Mesenteric fat pad (tissue), 1 donor: ENCODE results near the gene LMAN1L. TPM values are rescaled to one million over a fixed set of nuclear protein-coding genes. Genes with fewer than 3 reads are reported as not detected.
A peak's percentile ranks its signal among the peaks of the same experiment; 100 is the strongest.

Experiments
- DNase-seq: peaks from one replicate; pipeline ENCODE4 v3.0.0-alpha.2; 2020; ENCODE audit warnings: low spot score
- total RNA-seq: library from RNA; stranded (reverse); fragmentation: NEBNext Ultra II Directional; extraction: Animal tissue kit (Norgen Biotek cat#: 25700); gene quantifications from one replicate; pipeline ENCODE4 v1.2.1, GENCODE V29; 2021
- donor health status: DM: yes; HTN: yes; CAD: no.

LMAN1L gene
- total RNA-seq, 1 donor from 2014 or later: not detected

GRCh38 chr15:74854453-74855022 is 41.9 kb downstream of the LMAN1L start:
- DNase-seq: no peak

- no peak for DNase-seq
Observed at GRCh38 chr15:74855857-74856256, 43.2 kb downstream of the LMAN1L start.

- DNase-seq: no peak
Observed at GRCh38 chr15:74856537-74856936, 43.9 kb downstream of the LMAN1L start.

DNA sequence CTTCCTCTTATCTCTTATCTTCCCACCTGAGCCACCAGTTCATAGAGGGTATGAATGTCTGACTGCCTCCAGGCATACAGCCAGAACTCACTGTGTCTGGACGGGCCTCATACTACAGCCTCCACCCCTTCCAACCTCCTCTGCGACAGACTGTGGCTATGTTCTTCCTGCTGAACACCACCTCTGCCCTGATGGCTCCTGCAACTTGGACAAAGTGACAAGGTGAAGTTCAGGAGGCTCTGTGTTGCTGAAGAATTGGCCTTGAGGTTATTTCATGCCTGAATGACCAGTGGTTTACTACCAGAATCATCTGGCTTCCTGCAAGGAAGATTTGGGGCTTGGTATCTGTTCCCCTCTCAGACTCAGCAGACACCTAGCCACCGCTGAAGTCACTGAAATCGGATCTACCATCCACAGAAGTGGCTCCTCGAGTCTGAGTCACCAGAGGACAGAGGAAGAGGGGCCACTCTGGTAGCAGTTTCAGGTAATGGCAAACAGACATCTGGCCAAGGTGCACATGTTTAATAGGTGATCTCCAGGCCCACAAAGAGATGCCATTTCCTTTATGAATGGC is 44.5 kb downstream of the LMAN1L start:
- no peak for DNase-seq

- DNase-seq: no peak
Observed at GRCh38 chr15:74857671-74858368, 45.2 kb downstream of the LMAN1L start.

DNA sequence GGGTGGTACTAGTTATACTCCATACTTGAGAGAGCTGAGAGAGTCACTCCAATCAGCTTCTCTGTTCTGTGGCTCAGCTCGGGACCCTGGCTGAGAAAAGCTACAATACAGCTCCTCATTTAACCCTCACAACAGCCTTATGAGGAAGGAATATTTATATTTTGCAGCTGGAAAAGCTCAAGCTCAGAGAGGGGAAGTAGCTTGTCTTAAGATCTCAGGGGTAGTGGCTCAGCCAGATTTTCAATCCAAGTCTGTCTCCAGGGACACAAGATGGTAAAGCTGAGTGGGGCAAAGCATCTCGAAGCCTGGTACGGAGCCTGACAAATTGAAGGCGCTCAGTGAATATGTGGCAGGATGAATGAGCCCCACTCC is 45.7 kb downstream of the LMAN1L start:
- DNase-seq: no peak

DNA sequence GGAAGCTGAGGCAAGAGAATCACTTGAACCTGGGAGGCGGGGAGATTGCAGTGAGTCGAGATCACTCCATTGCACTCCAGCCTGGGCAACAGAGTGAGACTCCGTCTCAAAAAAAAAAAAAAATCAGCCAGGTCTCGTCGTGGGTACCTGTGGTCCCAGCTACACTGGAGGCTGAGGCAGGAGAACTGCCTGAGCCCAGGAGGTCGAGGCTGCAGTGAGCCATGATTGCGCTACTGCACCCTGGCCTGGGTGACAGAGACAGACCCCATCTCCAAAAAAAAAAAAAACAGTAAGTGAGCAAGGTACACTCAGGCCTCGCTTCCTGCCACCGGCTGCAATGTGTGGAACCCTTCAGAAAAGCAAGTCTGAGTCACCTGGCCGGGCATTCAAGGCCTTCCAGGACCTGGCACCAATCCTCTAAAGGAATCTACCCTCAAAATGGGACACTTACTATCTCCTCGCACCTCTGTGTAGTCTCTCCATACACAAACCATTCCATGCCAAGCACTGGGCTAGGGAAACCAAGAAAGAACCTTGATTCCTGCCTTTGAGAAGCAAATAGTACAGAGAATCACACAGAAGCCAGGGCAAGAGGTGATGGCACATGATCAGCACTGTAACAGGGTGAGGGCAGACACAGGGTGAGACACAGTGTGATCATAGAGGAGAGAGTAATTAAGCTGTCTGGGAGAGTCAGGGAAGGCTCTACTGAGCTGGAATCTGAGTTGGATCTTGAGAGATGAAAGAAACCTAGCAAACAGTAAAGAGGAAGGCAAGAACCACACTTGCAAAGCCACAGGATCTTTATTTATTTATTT is 50.8 kb downstream of the LMAN1L start:
- DNase-seq: no peak

DNA sequence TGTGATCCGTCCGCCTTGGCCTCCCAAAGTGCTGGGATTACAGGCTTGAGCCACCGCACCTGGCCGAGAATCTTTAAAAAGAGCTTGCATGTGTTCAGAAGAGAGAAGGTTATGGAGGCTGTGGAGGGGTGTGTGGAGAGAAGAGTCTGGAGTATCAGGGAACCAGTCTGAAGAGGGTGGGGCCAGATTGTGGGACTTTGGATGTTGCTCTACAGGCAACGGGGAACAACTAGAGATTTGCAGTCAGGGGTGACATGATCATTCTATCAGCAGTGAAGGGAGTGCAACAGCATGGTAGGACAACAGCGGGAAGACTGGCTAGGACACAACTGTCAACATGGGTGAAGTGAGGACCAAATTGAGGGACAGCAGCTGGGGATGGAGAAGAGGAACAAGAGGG is 51.7 kb downstream of the LMAN1L start:
- no peak for DNase-seq

DNA sequence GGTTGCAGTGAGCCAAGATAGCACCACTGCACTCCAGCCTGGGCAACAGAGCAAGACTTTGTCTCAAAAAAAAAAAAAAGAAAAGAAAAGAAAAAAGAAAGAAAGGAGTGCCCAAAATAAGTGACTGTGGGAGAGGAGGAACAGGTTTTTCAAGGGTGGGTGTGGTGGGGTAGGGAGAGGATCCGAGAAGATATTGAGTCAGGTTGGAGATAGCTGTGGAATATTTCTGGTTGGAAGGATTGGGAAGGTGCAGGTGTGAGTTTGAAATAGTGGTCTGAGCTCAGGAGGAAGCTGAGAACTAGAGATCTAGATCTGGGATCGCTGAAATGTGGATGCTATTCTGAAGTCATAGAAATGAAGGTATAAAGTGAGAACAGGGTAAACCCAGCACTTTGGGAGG is 52.7 kb downstream of the LMAN1L start:
- DNase-seq: no peak

GRCh38 chr15:74866090-74866489 is 53.5 kb downstream of the LMAN1L start:
- DNase-seq: no peak

DNA sequence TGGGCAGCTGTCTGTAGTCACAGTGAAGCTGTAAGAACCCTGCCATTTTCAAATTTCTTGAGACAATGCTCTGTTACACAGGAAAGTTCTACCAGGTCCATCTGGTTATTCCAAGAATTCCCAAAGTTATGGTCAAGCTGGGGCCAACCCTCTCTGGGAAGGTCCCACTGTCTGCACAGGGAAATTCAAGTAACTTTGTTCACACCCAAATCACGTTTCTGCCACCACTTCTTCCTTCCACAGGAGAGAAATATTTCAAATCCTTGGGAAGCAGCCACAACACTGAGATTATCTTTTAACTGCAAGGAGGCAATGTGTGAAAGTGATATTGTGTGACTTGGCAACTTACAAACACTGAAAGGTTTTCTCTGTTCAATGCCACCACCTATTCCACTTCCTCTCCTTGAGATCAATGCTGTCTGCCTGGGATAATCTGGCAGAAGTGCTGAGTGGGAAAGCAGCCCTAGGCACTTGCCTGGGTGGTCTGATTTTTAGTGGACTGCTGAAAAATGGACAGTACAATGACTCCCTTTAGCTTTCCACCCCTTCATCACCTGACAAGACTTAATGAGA is 54.9 kb downstream of the LMAN1L start:
- DNase-seq: no peak

GRCh38 chr15:74868059-74868458 is 55.4 kb downstream of the LMAN1L start:
- DNase-seq: no peak

GRCh38 chr15:74869372-74869725 is 56.7 kb downstream of the LMAN1L start:
- no peak for DNase-seq

GRCh38 chr15:74869726-74870407 is 57.2 kb downstream of the LMAN1L start:
- no peak for DNase-seq

- DNase-seq: no peak
Observed at GRCh38 chr15:74870436-74871215, 58.0 kb downstream of the LMAN1L start.

DNA sequence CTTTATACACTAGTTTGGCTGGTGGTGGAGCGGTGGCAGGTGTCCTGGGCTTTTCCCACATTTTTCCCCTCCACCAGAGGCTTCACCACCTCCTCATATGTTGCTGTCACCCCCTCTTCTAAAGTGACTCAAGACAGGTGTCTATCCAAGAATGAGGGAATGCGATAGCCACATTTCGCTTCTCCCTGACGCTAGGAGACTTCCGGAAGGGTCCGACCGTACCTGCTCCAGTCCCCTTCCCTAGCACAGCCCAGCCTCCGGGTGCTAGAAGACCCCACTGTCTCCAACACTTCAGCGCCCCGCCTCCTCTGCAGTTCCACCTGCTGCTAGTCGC is 60.0 kb downstream of the LMAN1L start:
- DNase-seq: no peak

GRCh38 chr15:74873036-74873755 is 60.6 kb downstream of the LMAN1L start, which contains the start of gene SCAMP2:
TSS of gene SCAMP2 (minus strand) at chr15:74873365. CDS start at chr15:74873255, 110 bp downstream.
- DNase-seq: peak; percentile 97

DNA sequence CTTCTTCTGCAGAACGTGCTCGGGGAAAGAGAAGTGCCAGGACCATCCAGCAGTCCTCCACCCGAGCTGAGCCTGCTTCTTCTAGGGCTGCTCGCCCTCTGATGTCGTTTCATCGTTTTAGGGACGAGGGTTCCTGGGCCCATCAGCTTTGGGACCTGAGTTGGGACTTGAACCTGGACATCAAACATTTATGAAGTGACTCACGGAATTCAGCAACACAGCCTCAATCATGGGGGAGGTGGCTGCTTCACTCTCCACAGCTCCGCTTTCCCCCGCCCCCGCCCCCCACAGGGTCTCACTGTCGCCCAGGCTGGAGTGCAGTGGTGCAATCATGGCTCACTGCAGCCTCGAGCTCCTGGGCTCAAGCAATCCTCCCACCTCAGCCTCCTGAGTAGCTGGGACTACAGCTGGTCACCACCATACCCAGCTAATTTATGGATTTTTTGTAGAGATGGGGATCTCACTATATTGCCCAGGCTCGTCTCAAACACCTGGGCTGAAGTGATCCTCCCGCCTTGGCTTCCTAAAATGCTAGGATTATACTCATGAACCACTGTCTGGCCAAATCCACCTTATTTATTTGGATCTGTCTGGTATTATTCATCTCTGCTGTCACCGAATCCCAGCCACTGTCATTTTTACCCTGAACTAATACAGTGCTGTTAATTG is 61.3 kb downstream of the LMAN1L start:
- DNase-seq: no peak
